ENCODE results near the gene RFFL. TPM values are rescaled to one million over a fixed set of nuclear protein-coding genes. Genes with fewer than 3 reads are reported as not detected.

The RFFL gene
- total RNA-seq, 4 donors from 2014 or later, result 16.7 to 43.8 (median 30.8) TPM

- TF ChIP-seq POLR2A (IDR thresholded peaks at IDR 0.05), result no peak
- no peak for TF ChIP-seq EP300 (IDR thresholded peaks at IDR 0.05)
- TF ChIP-seq POLR2AphosphoS5 (IDR thresholded peaks at IDR 0.05), result no peak
- TF ChIP-seq, protein P1, sequence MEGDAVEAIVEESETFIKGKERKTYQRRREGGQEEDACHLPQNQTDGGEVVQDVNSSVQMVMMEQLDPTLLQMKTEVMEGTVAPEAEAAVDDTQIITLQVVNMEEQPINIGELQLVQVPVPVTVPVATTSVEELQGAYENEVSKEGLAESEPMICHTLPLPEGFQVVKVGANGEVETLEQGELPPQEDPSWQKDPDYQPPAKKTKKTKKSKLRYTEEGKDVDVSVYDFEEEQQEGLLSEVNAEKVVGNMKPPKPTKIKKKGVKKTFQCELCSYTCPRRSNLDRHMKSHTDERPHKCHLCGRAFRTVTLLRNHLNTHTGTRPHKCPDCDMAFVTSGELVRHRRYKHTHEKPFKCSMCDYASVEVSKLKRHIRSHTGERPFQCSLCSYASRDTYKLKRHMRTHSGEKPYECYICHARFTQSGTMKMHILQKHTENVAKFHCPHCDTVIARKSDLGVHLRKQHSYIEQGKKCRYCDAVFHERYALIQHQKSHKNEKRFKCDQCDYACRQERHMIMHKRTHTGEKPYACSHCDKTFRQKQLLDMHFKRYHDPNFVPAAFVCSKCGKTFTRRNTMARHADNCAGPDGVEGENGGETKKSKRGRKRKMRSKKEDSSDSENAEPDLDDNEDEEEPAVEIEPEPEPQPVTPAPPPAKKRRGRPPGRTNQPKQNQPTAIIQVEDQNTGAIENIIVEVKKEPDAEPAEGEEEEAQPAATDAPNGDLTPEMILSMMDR (IDR thresholded peaks at IDR 0.05), result no peak
- H3K9me3 ChIP-seq, result no peaks in the 10 kb centered on the region
- no peak overlapping the region for H3K27ac ChIP-seq
- no peaks in the 10 kb centered on the region for H3K27me3 ChIP-seq
- no peaks in the 10 kb centered on the region for H3K36me3 ChIP-seq
- H3K4me3 ChIP-seq, result no peak overlapping the region
- peaks cover 0 to 14% (median 6%) of the 10 kb centered on the region in 3 donors for H3K4me1 ChIP-seq
- 80 to 100% methylated on average over 1 to 2 of the region's 2 CpGs for WGBS, 2 donors (ENCODE audit: low coverage in 1 of 2)
- ATAC-seq, result no peak
Observed at GRCh38 chr17:35068249-35068648, 4.7 kb upstream of the RFFL start.

GRCh38 chr17:35065880-35066279, 2.4 kb upstream of the RFFL start:
- H3K27me3 ChIP-seq, result no peaks in the 10 kb centered on the region
- TF ChIP-seq EP300 (IDR thresholded peaks at IDR 0.05) (no peak), POLR2A (IDR thresholded peaks at IDR 0.05) (no peak), POLR2AphosphoS5 (IDR thresholded peaks at IDR 0.05) (no peak)
- TF ChIP-seq, protein P1 (IDR thresholded peaks at IDR 0.05), result no peak
- no peak overlapping the region for H3K27ac ChIP-seq
- WGBS, 2 donors (ENCODE audit: low coverage in 1 of 2), result 95 to 97% methylated on average over 4 of the region's 4 CpGs
- no peak overlapping the region for H3K4me3 ChIP-seq
- H3K9me3 ChIP-seq, result no peaks in the 10 kb centered on the region
- ATAC-seq, result no peak
- peaks cover 0 to 8% of the 10 kb centered on the region in 2 donors for H3K36me3 ChIP-seq
- H3K4me1 ChIP-seq, result peaks cover 0 to 19% (median 6%) of the 10 kb centered on the region in 3 donors

- TF ChIP-seq POLR2AphosphoS5 (IDR thresholded peaks at IDR 0.05) (no peak), POLR2A (IDR thresholded peaks at IDR 0.05) (no peak), EP300 (IDR thresholded peaks at IDR 0.05) (no peak)
- TF ChIP-seq, protein P1 (IDR thresholded peaks at IDR 0.05), result no peak
- Histone ChIP-seq H3K4me3 (no peak overlapping the region), H3K27me3 (no peaks in the 10 kb centered on the region), H3K36me3 (peaks cover 0 to 8% of the 10 kb centered on the region in 2 donors), H3K9me3 (no peaks in the 10 kb centered on the region), H3K4me1 (peaks cover 0 to 19% (median 6%) of the 10 kb centered on the region in 3 donors), H3K27ac (peak overlapping the region in 2 of 4 donors; percentile 81)
- 71 to 73% methylated on average over 3 of the region's 3 CpGs for WGBS, 2 donors (ENCODE audit: low coverage in 1 of 2)
- no peak for ATAC-seq
Observed at GRCh38 chr17:35064516-35065215, 1.2 kb upstream of the RFFL start.

DNA sequence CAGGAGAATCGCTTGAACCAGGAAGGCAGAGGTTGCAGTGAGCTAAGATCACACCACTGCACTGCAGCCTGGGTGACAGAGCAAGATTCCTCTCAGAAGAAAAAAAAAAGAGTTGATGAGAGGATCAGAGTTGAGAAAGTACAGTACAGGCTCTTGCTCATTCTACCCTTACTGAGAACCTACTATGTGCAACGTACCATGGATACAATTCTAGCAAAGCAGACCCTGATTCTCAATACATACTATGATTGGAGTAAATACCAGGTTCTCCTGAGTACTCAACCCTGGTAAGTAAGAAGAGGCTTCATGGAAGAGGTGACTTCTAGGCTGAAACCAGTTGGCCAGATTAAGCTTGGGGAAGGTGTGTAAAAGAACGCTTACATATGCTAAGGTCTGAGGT, 1.2 kb downstream of the RFFL start:
- TF ChIP-seq EP300 (IDR thresholded peaks at IDR 0.05), result no peak
- TF ChIP-seq POLR2A (IDR thresholded peaks at IDR 0.05), result no peak
- TF ChIP-seq, protein P1 (IDR thresholded peaks at IDR 0.05), result no peak
- TF ChIP-seq POLR2AphosphoS5 (IDR thresholded peaks at IDR 0.05), result no peak
- Histone ChIP-seq H3K4me1 (peaks cover 0 to 19% (median 6%) of the 10 kb centered on the region in 3 donors), H3K27ac (no peak overlapping the region), H3K4me3 (no peak overlapping the region), H3K27me3 (no peaks in the 10 kb centered on the region), H3K36me3 (peaks cover 0 to 13% of the 10 kb centered on the region in 2 donors), H3K9me3 (no peaks in the 10 kb centered on the region)
- no peak for ATAC-seq
- WGBS, 2 donors (ENCODE audit: low coverage in 1 of 2), result 77 to 90% methylated on average over 2 to 3 of the region's 3 CpGs

GRCh38 chr17:35057332-35057915, 6.1 kb downstream of the RFFL start:
- H3K4me3 ChIP-seq, result no peak overlapping the region
- TF ChIP-seq EP300 (IDR thresholded peaks at IDR 0.05), result no peak
- no peak for TF ChIP-seq POLR2AphosphoS5 (IDR thresholded peaks at IDR 0.05)
- no peak for TF ChIP-seq POLR2A (IDR thresholded peaks at IDR 0.05)
- TF ChIP-seq, protein P1 (IDR thresholded peaks at IDR 0.05), result no peak
- peaks cover 0 to 13% of the 10 kb centered on the region in 2 donors for H3K36me3 ChIP-seq
- no peak overlapping the region for H3K27ac ChIP-seq
- no peaks in the 10 kb centered on the region for H3K27me3 ChIP-seq
- ATAC-seq, result no peak
- H3K4me1 ChIP-seq, result peaks cover 0 to 6% (median 0%) of the 10 kb centered on the region in 3 donors
- no peaks in the 10 kb centered on the region for H3K9me3 ChIP-seq
- WGBS, 2 donors (ENCODE audit: low coverage in 1 of 2), result 86 to 100% methylated on average over 1 of the region's 1 CpG
